HEK293T (cell line): ENCODE results near the gene ZNF646.

Experiments
- CTCF ChIA-PET: fragments of 350-600 bp; formaldehyde crosslinking; extraction: SDS; loops from one replicate; lab custom pipeline; 2021; ENCODE audit warnings: antibody characterized with exemption, inconsistent platforms; lab: Yijun Ruan, JAX
- POLR2A ChIA-PET: fragments of 350-600 bp; formaldehyde crosslinking; extraction: SDS; loops from one replicate; lab custom pipeline; 2020; ENCODE audit warnings: antibody characterized with exemption, inconsistent platforms; lab: Yijun Ruan, JAX
- DNase-seq: peaks from one replicate; pipeline ENCODE4 v3.0.0; 2012; ENCODE audit warnings: mixed read lengths; ENCODE audit errors: extremely low spot score
- ARNT ChIP-seq: fragments of 450-650 bp; IDR thresholded peaks from 2 replicates; pipeline ENCODE4 v1.6.1; 2017; ENCODE audit warnings: mild to moderate bottlenecking
- BHLHE40 ChIP-seq: fragments of 450-650 bp; IDR thresholded peaks from 2 replicates; pipeline ENCODE4 v1.6.1; 2016; ENCODE audit warnings: mild to moderate bottlenecking, moderate library complexity, borderline replicate concordance
- CTBP1 ChIP-seq: fragments of 450-650 bp; IDR thresholded peaks from 2 replicates; pipeline ENCODE4 v1.6.1; 2016; ENCODE audit warnings: borderline replicate concordance
- ELF4 ChIP-seq: fragments of 450-650 bp; IDR thresholded peaks from 2 replicates; pipeline ENCODE4 v1.6.1; 2017; ENCODE audit warnings: antibody characterized with exemption
- FOXA1 ChIP-seq: fragments of 450-650 bp; IDR thresholded peaks from 2 replicates; pipeline ENCODE4 v1.6.1; 2016; ENCODE audit warnings: mild to moderate bottlenecking
- FOXK2 ChIP-seq: fragments of 450-650 bp; IDR thresholded peaks from 2 replicates; pipeline ENCODE4 v1.6.1; 2016; ENCODE audit warnings: mild to moderate bottlenecking
- FOXM1 ChIP-seq: fragments of 450-650 bp; IDR thresholded peaks from 2 replicates; pipeline ENCODE4 v1.6.1; 2017; ENCODE audit warnings: mild to moderate bottlenecking, borderline replicate concordance
- HDGF ChIP-seq: fragments of 450-650 bp; IDR thresholded peaks from 2 replicates; pipeline ENCODE4 v1.6.1; 2017; ENCODE audit warnings: antibody characterized with exemption, borderline replicate concordance
- L3MBTL2 ChIP-seq: fragments of 450-650 bp; conservative IDR thresholded peaks from 2 replicates; pipeline ENCODE4 v1.6.1; 2016; ENCODE audit warnings: mild to moderate bottlenecking
- LEF1 ChIP-seq: fragments of 450-650 bp; IDR thresholded peaks from 2 replicates; pipeline ENCODE4 v1.6.1; 2017; ENCODE audit warnings: mild to moderate bottlenecking, borderline replicate concordance
- NFRKB ChIP-seq: fragments of 450-650 bp; IDR thresholded peaks from 2 replicates; pipeline ENCODE4 v1.6.1; 2016; ENCODE audit warnings: mild to moderate bottlenecking, moderate library complexity
- PKNOX1 ChIP-seq: fragments of 450-650 bp; IDR thresholded peaks from 2 replicates; pipeline ENCODE4 v1.6.1; 2016
- SP1 ChIP-seq: fragments of 450-650 bp; IDR thresholded peaks from 2 replicates; pipeline ENCODE4 v1.6.1; 2017
- SUZ12 ChIP-seq: fragments of 450-650 bp; IDR thresholded peaks from 2 replicates; pipeline ENCODE4 v1.6.1; 2016; ENCODE audit warnings: mild to moderate bottlenecking
- TARDBP ChIP-seq: fragments of 450-650 bp; IDR thresholded peaks from 2 replicates; pipeline ENCODE4 v1.6.1; 2016
- ZNF384 ChIP-seq: fragments of 450-650 bp; IDR thresholded peaks from 2 replicates; pipeline ENCODE4 v1.6.1; 2016

The ZNF646 gene

GRCh38 chr16:31081428-31082351 is 7.5 kb downstream of the ZNF646 start:
- TF ChIP-seq NFRKB (no peak), HDGF (no peak), SP1 (no peak), TARDBP (no peak), BHLHE40 (no peak), FOXA1 (no peak), PKNOX1 (no peak), FOXK2 (no peak), CTBP1 (no peak), SUZ12 (no peak), FOXM1 (no peak), ARNT (no peak)
- ChIA-PET POLR2A (no interaction called here), CTCF (no interaction called here)
- DNase-seq: no peak

- CTCF ChIA-PET: no interaction called here
- TF ChIP-seq SUZ12: no peak
- TF ChIP-seq TARDBP: no peak
- no peak for TF ChIP-seq ELF4
- no peak for TF ChIP-seq ZNF384
- TF ChIP-seq CTBP1: no peak
- TF ChIP-seq PKNOX1: no peak
- no peak for TF ChIP-seq SP1
- TF ChIP-seq FOXA1: no peak
- TF ChIP-seq BHLHE40: no peak
- TF ChIP-seq HDGF: no peak
- no peak for TF ChIP-seq FOXK2
- TF ChIP-seq FOXM1: no peak
- TF ChIP-seq L3MBTL2: no peak
- POLR2A ChIA-PET: interaction anchor here (1.2 kb wide), 1 partner anchor 11 kb away, joined by 4 read pairs; no protein-coding TSS in a partner anchor
- no peak for DNase-seq
Observed at GRCh38 chr16:31082368-31083045, 8.3 kb downstream of the ZNF646 start.

GRCh38 chr16:31083081-31083480 is 8.9 kb downstream of the ZNF646 start:
- POLR2A ChIA-PET: interaction anchor here (1.2 kb wide), 1 partner anchor 11 kb away, joined by 4 read pairs; no protein-coding TSS in a partner anchor
- CTCF ChIA-PET: no interaction called here

GRCh38 chr16:31083556-31083955 is 9.3 kb downstream of the ZNF646 start:
- ChIA-PET CTCF (no interaction called here), POLR2A (interaction anchor here (1.2 to 3.2 kb wide), 2 partner anchors 9 to 10 kb away, joined by 4 to 23 read pairs; partner anchors contain the start of genes ZNF646 and ZNF668)
- DNase-seq: no peak
- TF ChIP-seq FOXA1 (no peak), ELF4 (no peak), NFRKB (no peak), L3MBTL2 (no peak), LEF1 (no peak), CTBP1 (no peak), SP1 (no peak), PKNOX1 (no peak), ZNF384 (no peak), BHLHE40 (no peak), TARDBP (no peak), SUZ12 (no peak), HDGF (no peak), FOXK2 (no peak)

More at GRCh38 chr16:31083081-31083480, 8.9 kb downstream of the ZNF646 start:
- no peak for TF ChIP-seq ARNT
- no peak for TF ChIP-seq HDGF
- no peak for TF ChIP-seq TARDBP
- TF ChIP-seq FOXM1: no peak
- TF ChIP-seq NFRKB: no peak
- TF ChIP-seq ELF4: no peak
- no peak for TF ChIP-seq PKNOX1
- TF ChIP-seq CTBP1: no peak
- no peak for TF ChIP-seq FOXK2
- no peak for TF ChIP-seq SUZ12
- TF ChIP-seq LEF1: no peak
- TF ChIP-seq ZNF384: no peak
- TF ChIP-seq SP1: no peak
- TF ChIP-seq FOXA1: no peak
- no peak for TF ChIP-seq L3MBTL2
- TF ChIP-seq BHLHE40: no peak
- no peak for DNase-seq

GRCh38 chr16:31083981-31084380 is 9.8 kb downstream of the ZNF646 start:
- CTCF ChIA-PET: no interaction called here
- POLR2A ChIA-PET: interaction anchor here (3.2 kb wide), 1 partner anchor 9 kb away, joined by 23 read pairs; the partner anchor contains the start of genes ZNF646 and ZNF668
- DNase-seq: no peak
- TF ChIP-seq FOXM1 (no peak), SUZ12 (no peak), HDGF (no peak), PKNOX1 (no peak), ARNT (no peak), FOXK2 (no peak), BHLHE40 (no peak), ZNF384 (no peak), TARDBP (no peak), L3MBTL2 (no peak), NFRKB (no peak), FOXA1 (no peak), CTBP1 (no peak), LEF1 (no peak), ELF4 (no peak), SP1 (no peak)
